OCI-LY7 (cell line): ENCODE results near the gene IQCK. TPM values are rescaled to one million over a fixed set of nuclear protein-coding genes. Genes with fewer than 3 reads are reported as not detected.

Experiments used
- BruUV-seq: library from RNA; stranded (reverse); fragments of 400-500 nt; replicated peaks from 2 replicates; lab custom pipeline; 2021; lab: Mats Ljungman, UMichigan
- CTCF ChIA-PET: fragments of 300-600 bp; sonication (Branson Sonifier 250); formaldehyde crosslinking; loops from one replicate; lab custom pipeline; 2022; ENCODE audit warnings: antibody characterized with exemption; ENCODE audit not compliant: unreplicated experiment; lab: Charles Lee
- POLR2A ChIA-PET: fragments of 300-600 bp; sonication (Branson Sonifier 250); formaldehyde crosslinking; loops from one replicate; lab custom pipeline; 2022; ENCODE audit warnings: antibody characterized with exemption; lab: Charles Lee
- DNase-seq: peaks from one replicate; pipeline ENCODE4 v3.0.0-alpha.2; 2015; ENCODE audit warnings: low spot score
- H2AFZ ChIP-seq: fragments of 200-600 bp; sonication (generic), shearing (Covaris generic); 2 replicates; pipeline ENCODE4 v1.6.1; 2014; ENCODE audit warnings: mild to moderate bottlenecking, antibody characterized with exemption, low read length, moderate library complexity
- H3K27ac ChIP-seq: fragments of 200-600 bp; sonication (generic); 2 replicates; pipeline ENCODE4 v1.5.1; 2014; ENCODE audit warnings: mixed run types, low read depth, mild to moderate bottlenecking, moderate library complexity, low read length, inconsistent platforms; ENCODE audit not compliant: poor library complexity, severe bottlenecking
- H3K36me3 ChIP-seq: fragments of 200-600 bp; sonication (generic); 2 replicates; pipeline ENCODE4 v1.6.1; 2014; ENCODE audit warnings: mild to moderate bottlenecking, antibody characterized with exemption, low read length, moderate library complexity, mixed read lengths; ENCODE audit not compliant: insufficient read depth
- H3K4me1 ChIP-seq: fragments of 200-600 bp; sonication (generic); 2 replicates; pipeline ENCODE4 v1.5.1; 2014; ENCODE audit warnings: mild to moderate bottlenecking, low read length; ENCODE audit not compliant: insufficient read depth, poor library complexity, severe bottlenecking
- H3K4me2 ChIP-seq: fragments of 200-600 bp; sonication (generic); 2 replicates; pipeline ENCODE4 v1.6.1; 2014; ENCODE audit warnings: mild to moderate bottlenecking, low read length
- H3K4me3 ChIP-seq: fragments of 200-600 bp; sonication (generic); 2 replicates; pipeline ENCODE4 v1.5.1; 2014; ENCODE audit warnings: mild to moderate bottlenecking, low read depth, low read length; ENCODE audit not compliant: poor library complexity, severe bottlenecking
- H3K79me2 ChIP-seq: fragments of 200-600 bp; sonication (generic); 2 replicates; pipeline ENCODE4 v1.6.1; 2016; ENCODE audit warnings: low read depth, mild to moderate bottlenecking, low read length, moderate library complexity, mixed read lengths; ENCODE audit not compliant: insufficient read depth
- H3K9me2 ChIP-seq: fragments of 200-600 bp; sonication (generic); 2 replicates; pipeline ENCODE4 v1.6.1; 2016; ENCODE audit warnings: mild to moderate bottlenecking, low read length, mixed read lengths; ENCODE audit not compliant: insufficient read depth
- H3K9me3 ChIP-seq: fragments of 200-600 bp; sonication (generic); 2 replicates; pipeline ENCODE4 v1.6.1; 2014; ENCODE audit warnings: mild to moderate bottlenecking, mixed run types, low read length, mixed read lengths
- H4K20me1 ChIP-seq: fragments of 200-600 bp; sonication (generic); 2 replicates; pipeline ENCODE4 v1.6.1; 2014; ENCODE audit warnings: mild to moderate bottlenecking, antibody characterized with exemption, low read length, moderate library complexity, mixed read lengths; ENCODE audit not compliant: insufficient read depth
- CTCF ChIP-seq: fragments of 200-600 bp; sonication (generic); conservative IDR thresholded peaks from 2 replicates; pipeline ENCODE4 v1.5.1; 2014; ENCODE audit warnings: mild to moderate bottlenecking, antibody characterized with exemption, low read length, moderate library complexity, mixed read lengths
- EZH2phosphoT487 ChIP-seq: fragments of 200-600 bp; sonication (generic); IDR thresholded peaks from 2 replicates; pipeline ENCODE4 v1.6.1; 2018; ENCODE audit warnings: low read depth, borderline replicate concordance, mild to moderate bottlenecking, mixed run types, antibody characterized with exemption, low read length, moderate library complexity, mixed read lengths
- intact Hi-C: fragments of 100-400 bp; cut with micrococcal nuclease; formaldehyde crosslinking; loops from one replicate; pipeline ENCODE4 v1.10.0; 2022; ENCODE audit not compliant: unreplicated experiment
- total RNA-seq, 2 experiments: library from RNA; depleted of rRNA in 1 of 2; stranded (reverse); fragments of >200 nt in 1 of 2; shearing (Covaris generic) in 1 of 2; gene quantifications; 2 replicates each; pipeline ENCODE4 v1.2.3, GENCODE V29; 2014 to 2022

IQCK gene
- total RNA-seq, 2 experiments from 2014 or later = 2.2 to 4.3 TPM

- intact Hi-C loops = no loop called here
- Histone ChIP-seq H4K20me1 (no peaks in the 10 kb centered on the region), H3K27ac (no peak within 1 kb of the TSS), H3K79me2 (no peaks in the 10 kb centered on the region), H3K4me3 (peak within 1 kb of the TSS; percentile 60), H3K4me1 (no peaks in the 10 kb centered on the region), H3K9me3 (no peaks in the 10 kb centered on the region), H3K36me3 (no peaks in the 10 kb centered on the region), H3K4me2 (peak within 1 kb of the TSS; percentile 73), H2AFZ (no peak within 1 kb of the TSS), H3K9me2 (no peaks in the 10 kb centered on the region)
- TF ChIP-seq EZH2phosphoT487 = no peak
- TF ChIP-seq CTCF = no peak
- ChIA-PET POLR2A (interaction anchor here (0.8 kb wide), 1 partner anchor 576 kb away, joined by 5 read pairs; no protein-coding TSS in a partner anchor), CTCF (interaction anchor here (0.6 kb wide), 1 partner anchor 26 kb away, joined by 3 read pairs; no protein-coding TSS in a partner anchor)
- BruUV-seq = no TSS peak
- DNase-seq = peak; percentile 29
Observed at GRCh38 chr16:19884611-19885450, 166.8 kb downstream of the IQCK start, which contains the start of gene GPRC5B. Gene GPRC5B (minus strand): TSS chr16:19884848. CDS start chr16:19872845, 12,003 bp downstream.

GRCh38 chr16:19885451-19886072 is 167.5 kb downstream of the IQCK start:
- DNase-seq = no peak
- no peaks in the 10 kb centered on the region for H4K20me1 ChIP-seq
- H3K27ac ChIP-seq = no peak overlapping the region
- intact Hi-C loops = loop anchor here (1.0 kb wide), 2 partner anchors 284 to 326 kb away; no protein-coding TSS in a partner anchor
- CTCF ChIA-PET = no interaction called here
- H3K79me2 ChIP-seq = no peaks in the 10 kb centered on the region
- H3K4me2 ChIP-seq = peak overlapping the region; percentile 60; the same call in 1 of the 2 replicates
- H3K4me3 ChIP-seq = no peak overlapping the region
- no peaks in the 10 kb centered on the region for H3K4me1 ChIP-seq
- BruUV-seq = no TSS peak
- H3K36me3 ChIP-seq = no peaks in the 10 kb centered on the region
- H2AFZ ChIP-seq = no peak overlapping the region
- no peaks in the 10 kb centered on the region for H3K9me3 ChIP-seq
- POLR2A ChIA-PET = no interaction called here
- no peaks in the 10 kb centered on the region for H3K9me2 ChIP-seq
- TF ChIP-seq EZH2phosphoT487 (no peak), CTCF (no peak)
